Neural cell (in vitro differentiated cells): Measurements from ENCODE around the gene PHF2. TPM values are rescaled to one million over a fixed set of nuclear protein-coding genes. Genes with fewer than 3 reads are reported as not detected.

Experiments
- H2AFZ ChIP-seq: fragments of 200-600, 300-800 bp; sonication (generic), shearing (Covaris generic); 2 replicates; pipeline ENCODE4 v1.6.0; 2014; ENCODE audit warnings: low read depth, mild to moderate bottlenecking, antibody characterized with exemption, low read length, moderate library complexity
- H3F3A ChIP-seq: fragments of 200-600 bp; shearing (Covaris generic); 2 replicates; pipeline ENCODE4 v1.6.1; 2016; ENCODE audit warnings: mild to moderate bottlenecking, moderate library complexity, mixed read lengths, antibody characterized with exemption, low read length; ENCODE audit not compliant: insufficient read depth, poor library complexity, severe bottlenecking
- H3K27ac ChIP-seq: fragments of 200-600, 300-800 bp; sonication (generic), shearing (Covaris generic); 2 replicates; pipeline ENCODE4 v1.5.1; 2014; ENCODE audit warnings: mild to moderate bottlenecking, low read length, moderate library complexity
- H3K27me3 ChIP-seq: fragments of 300-800, 200-600 bp; sonication (generic), shearing (Covaris generic); 2 replicates; pipeline ENCODE4 v1.6.0; 2014; ENCODE audit warnings: mild to moderate bottlenecking, low read depth, low read length, moderate library complexity; ENCODE audit not compliant: insufficient read depth
- H3K36me3 ChIP-seq: fragments of 300-800, 200-600 bp; sonication (generic), shearing (Covaris generic); 2 replicates; pipeline ENCODE4 v1.5.1; 2014; ENCODE audit warnings: mild to moderate bottlenecking, antibody characterized with exemption, low read length, moderate library complexity; ENCODE audit not compliant: insufficient read depth
- H3K4me2 ChIP-seq: fragments of 300-800, 200-600 bp; sonication (generic), shearing (Covaris generic); 2 replicates; pipeline ENCODE4 v1.6.0; 2014; ENCODE audit warnings: mild to moderate bottlenecking, low read length
- H3K4me3 ChIP-seq: fragments of 300-800, 200-600 bp; sonication (generic), shearing (Covaris generic); 2 replicates; pipeline ENCODE4 v1.5.1; 2014; ENCODE audit warnings: mild to moderate bottlenecking, low read length, moderate library complexity
- H3K79me2 ChIP-seq: fragments of 200-600 bp; shearing (Covaris generic); replicated peaks from 2 replicates; pipeline ENCODE4 v1.6.0; 2014; ENCODE audit warnings: mild to moderate bottlenecking, low read length, moderate library complexity; ENCODE audit not compliant: insufficient read depth
- H3K9ac ChIP-seq: fragments of 300-800, 200-600 bp; sonication (generic), shearing (Covaris generic); 2 replicates; pipeline ENCODE4 v1.6.1; 2016; ENCODE audit warnings: mild to moderate bottlenecking, low read length, mixed read lengths
- H3K9me2 ChIP-seq: fragments of 200-600 bp; shearing (Covaris generic); 2 replicates; pipeline ENCODE4 v1.6.1; 2016; ENCODE audit warnings: mild to moderate bottlenecking, low read length, mixed read lengths; ENCODE audit not compliant: insufficient read depth
- H3K9me3 ChIP-seq: fragments of 200-600, 300-800 bp; sonication (generic), shearing (Covaris generic); 2 replicates; pipeline ENCODE4 v1.6.1; 2016; ENCODE audit warnings: mild to moderate bottlenecking, mixed run types, low read length, moderate library complexity, mixed read lengths
- H4K20me1 ChIP-seq: fragments of 200-600 bp; shearing (Covaris generic); 2 replicates; pipeline ENCODE4 v1.6.1; 2016; ENCODE audit warnings: mild to moderate bottlenecking, mixed run types; ENCODE audit not compliant: insufficient read depth
- CTCF ChIP-seq: fragments of 450-650 bp; IDR thresholded peaks from 2 replicates; pipeline ENCODE4 v1.5.1; 2014; ENCODE audit warnings: antibody characterized with exemption, mild to moderate bottlenecking, moderate library complexity; ENCODE audit not compliant: poor library complexity, severe bottlenecking
- EP300 ChIP-seq: fragments of 450-650 bp; conservative IDR thresholded peaks from 2 replicates; pipeline ENCODE4 v1.6.1; 2014; ENCODE audit warnings: antibody characterized with exemption, mild to moderate bottlenecking, moderate library complexity; ENCODE audit not compliant: poor library complexity, severe bottlenecking
- EZH2 ChIP-seq: fragments of 200-600, 300-800 bp; shearing (Covaris generic), sonication (generic); IDR thresholded peaks from 2 replicates; pipeline ENCODE4 v1.6.1; 2014; ENCODE audit warnings: antibody characterized with exemption, low read length, borderline replicate concordance, mild to moderate bottlenecking; ENCODE audit not compliant: insufficient read depth, poor library complexity, severe bottlenecking
- MXI1 ChIP-seq: fragments of 450-650 bp; conservative IDR thresholded peaks from 2 replicates; pipeline ENCODE4 v1.6.1; 2014; ENCODE audit warnings: antibody characterized with exemption, mild to moderate bottlenecking; ENCODE audit not compliant: poor library complexity, severe bottlenecking
- POLR2AphosphoS5 ChIP-seq: IDR thresholded peaks from 2 replicates; pipeline ENCODE4 v1.6.1; 2012
- RAD21 ChIP-seq: fragments of 450-650 bp; conservative IDR thresholded peaks from 2 replicates; pipeline ENCODE4 v1.6.1; 2014; ENCODE audit warnings: antibody characterized with exemption, mild to moderate bottlenecking, moderate library complexity
- REST ChIP-seq: IDR thresholded peaks from 2 replicates; pipeline ENCODE4 v1.6.1; 2012; ENCODE audit warnings: borderline replicate concordance
- SMC3 ChIP-seq: fragments of 450-650 bp; conservative IDR thresholded peaks from 2 replicates; pipeline ENCODE4 v1.6.1; 2014; ENCODE audit warnings: antibody characterized with exemption, mild to moderate bottlenecking, moderate library complexity; ENCODE audit not compliant: poor library complexity
- TAF1 ChIP-seq: IDR thresholded peaks from 2 replicates; pipeline ENCODE4 v1.6.1; 2012; ENCODE audit warnings: low read depth
- polyA plus RNA-seq: library from polyadenylated mRNA; depleted of rRNA; stranded (reverse); fragments of >200 nt; gene quantifications from 2 replicates; pipeline ENCODE4 v1.2.3, GENCODE V29; 2014

PHF2 gene
- polyA plus RNA-seq, 1 donor from 2014 or later: 42.4 TPM

GRCh38 chr9:93543117-93543516 lies 33.3 kb upstream of the PHF2 start:
- Histone ChIP-seq H3K36me3 (no peaks in the 10 kb centered on the region), H3K4me3 (no peak overlapping the region), H4K20me1 (no peaks in the 10 kb centered on the region), H3K79me2 (no peaks in the 10 kb centered on the region), H3K9ac (no peak overlapping the region), H3K9me2 (no peaks in the 10 kb centered on the region), H3K27ac (no peak overlapping the region), H3K27me3 (no peaks in the 10 kb centered on the region), H3K9me3 (no peaks in the 10 kb centered on the region), H3K4me2 (no peak overlapping the region), H3F3A (no peaks in the 10 kb centered on the region), H2AFZ (no peak overlapping the region)
- TF ChIP-seq MXI1 (no peak), EZH2 (no peak), CTCF (no peak), POLR2AphosphoS5 (no peak), RAD21 (no peak), SMC3 (no peak), REST (no peak), EP300 (no peak), TAF1 (no peak)

GRCh38 chr9:93546356-93546755 lies 30.0 kb upstream of the PHF2 start:
- Histone ChIP-seq H3F3A (no peaks in the 10 kb centered on the region), H4K20me1 (no peaks in the 10 kb centered on the region), H3K27ac (no peak overlapping the region), H3K27me3 (no peaks in the 10 kb centered on the region), H3K4me3 (no peak overlapping the region), H3K4me2 (no peak overlapping the region), H3K79me2 (no peaks in the 10 kb centered on the region), H3K9me2 (no peaks in the 10 kb centered on the region), H2AFZ (no peak overlapping the region), H3K9me3 (no peaks in the 10 kb centered on the region), H3K36me3 (no peaks in the 10 kb centered on the region), H3K9ac (no peak overlapping the region)
- TF ChIP-seq EP300: no peak
- no peak for TF ChIP-seq POLR2AphosphoS5
- TF ChIP-seq TAF1: no peak
- no peak for TF ChIP-seq REST
- TF ChIP-seq MXI1: no peak
- no peak for TF ChIP-seq RAD21
- TF ChIP-seq CTCF: no peak
- no peak for TF ChIP-seq SMC3
- TF ChIP-seq EZH2: no peak
